GM12891 (cell line): ENCODE data around the gene CLEC18B.
"Not testable (repeated sequence)": the region's sequence is repeated elsewhere in the genome, so short reads cannot be mapped to it uniquely, and the experiment has no call there.

Source experiments
- PAX5 ChIP-seq: IDR thresholded peaks from 2 replicates; pipeline ENCODE4 v1.6.1; 2011; ENCODE audit warnings: low read length, moderate library complexity, mild to moderate bottlenecking; ENCODE audit not compliant: insufficient read depth, severe bottlenecking
- POLR2A ChIP-seq: IDR thresholded peaks from 2 replicates; pipeline ENCODE4 v1.6.1; 2011; ENCODE audit warnings: low read depth, low read length, control low read depth
- POLR2AphosphoS5 ChIP-seq: IDR thresholded peaks from 2 replicates; pipeline ENCODE4 v1.6.1; 2011; ENCODE audit warnings: low read depth, low read length, control low read depth
- POU2F2 ChIP-seq: IDR thresholded peaks from 2 replicates; pipeline ENCODE4 v1.6.1; 2011; ENCODE audit warnings: low read depth, mild to moderate bottlenecking, control low read depth, low read length, moderate library complexity
- SPI1 ChIP-seq: IDR thresholded peaks from 2 replicates; pipeline ENCODE4 v1.6.1; 2011; ENCODE audit warnings: low read depth, low read length, control low read depth
- TAF1 ChIP-seq: IDR thresholded peaks from 2 replicates; pipeline ENCODE4 v1.6.1; 2011; ENCODE audit warnings: low read depth, low read length, control low read depth

DNA sequence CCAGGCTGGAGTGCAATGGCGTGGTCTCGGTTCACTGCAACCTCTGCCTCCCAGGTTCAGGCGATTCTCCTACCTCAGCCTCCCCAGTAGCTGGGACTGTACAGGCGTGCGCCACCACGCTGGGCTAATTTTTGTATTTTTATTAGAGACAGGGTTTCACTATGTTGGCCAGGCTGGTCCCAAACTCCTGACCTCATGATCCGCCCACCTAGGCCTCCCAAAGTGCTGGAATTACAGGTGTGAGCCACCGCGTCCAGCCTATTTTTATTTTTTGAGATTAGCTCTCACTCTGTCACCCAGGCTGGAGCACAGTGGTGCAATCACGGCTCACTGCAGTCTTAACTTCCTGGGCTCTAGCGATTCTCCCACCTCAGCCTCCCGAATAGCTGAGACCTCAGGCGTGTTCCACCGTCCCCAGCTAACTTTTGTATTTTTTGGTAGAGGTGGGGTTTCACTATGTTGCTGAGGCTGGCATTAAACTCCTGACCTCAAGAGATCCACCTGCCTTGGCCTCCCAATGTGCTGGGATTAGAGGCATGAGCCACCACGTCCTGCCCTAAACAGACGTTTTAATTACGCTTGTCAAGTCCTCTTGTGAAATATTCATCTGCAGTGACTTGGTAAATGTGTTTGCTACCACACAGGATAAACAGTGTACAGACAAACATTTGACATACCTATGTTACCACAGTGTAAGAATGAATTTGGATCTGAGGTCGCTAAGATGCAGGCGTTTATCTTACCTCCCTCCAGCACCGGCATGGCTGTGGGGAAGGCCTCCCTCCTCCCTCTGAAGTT is 50.7 kb downstream of the CLEC18B start:
- not testable (repeated sequence) for TF ChIP-seq POLR2A, POLR2AphosphoS5, SPI1, TAF1, POU2F2, PAX5
